Memory B cell (primary cell): ENCODE measurements around the gene RNU6-9.
A peak's percentile ranks its signal among the peaks of the same experiment; 100 is the strongest.
"Not testable (repeated sequence)": the region's sequence is repeated elsewhere in the genome, so short reads cannot be mapped to it uniquely, and the experiment has no call there.

Source experiments
- ATAC-seq: fragments of 150-1000 bp; cut with Tn5 transposase; 2 replicates; pipeline ENCODE4 v1.10.0; 2021; ENCODE audit warnings: low read depth, mild to moderate bottlenecking, moderate library complexity
- DNase-seq, 2 donors: peaks; one replicate each; pipeline ENCODE4 v3.0.0; 2022; ENCODE audit warnings: low spot score in 2 of 2
- H3K27ac Mint-ChIP-seq: one replicate; pipeline ENCODE4 v1.8.0; 2022; ENCODE audit warnings: mild to moderate bottlenecking, moderate library complexity, mixed read lengths
- H3K27me3 Mint-ChIP-seq: one replicate; pipeline ENCODE4 v1.8.0; 2022; ENCODE audit warnings: mixed read lengths
- H3K36me3 Mint-ChIP-seq: one replicate; pipeline ENCODE4 v1.8.0; 2022; ENCODE audit warnings: mild to moderate bottlenecking, mixed read lengths
- H3K4me1 Mint-ChIP-seq: one replicate; pipeline ENCODE4 v1.8.0; 2022; ENCODE audit warnings: mixed read lengths
- H3K4me3 Mint-ChIP-seq: one replicate; pipeline ENCODE4 v1.8.0; 2022; ENCODE audit warnings: mild to moderate bottlenecking, moderate library complexity, mixed read lengths
- H3K9me3 Mint-ChIP-seq: one replicate; pipeline ENCODE4 v1.8.0; 2022; ENCODE audit warnings: mixed read lengths

The RNU6-9 gene

DNA sequence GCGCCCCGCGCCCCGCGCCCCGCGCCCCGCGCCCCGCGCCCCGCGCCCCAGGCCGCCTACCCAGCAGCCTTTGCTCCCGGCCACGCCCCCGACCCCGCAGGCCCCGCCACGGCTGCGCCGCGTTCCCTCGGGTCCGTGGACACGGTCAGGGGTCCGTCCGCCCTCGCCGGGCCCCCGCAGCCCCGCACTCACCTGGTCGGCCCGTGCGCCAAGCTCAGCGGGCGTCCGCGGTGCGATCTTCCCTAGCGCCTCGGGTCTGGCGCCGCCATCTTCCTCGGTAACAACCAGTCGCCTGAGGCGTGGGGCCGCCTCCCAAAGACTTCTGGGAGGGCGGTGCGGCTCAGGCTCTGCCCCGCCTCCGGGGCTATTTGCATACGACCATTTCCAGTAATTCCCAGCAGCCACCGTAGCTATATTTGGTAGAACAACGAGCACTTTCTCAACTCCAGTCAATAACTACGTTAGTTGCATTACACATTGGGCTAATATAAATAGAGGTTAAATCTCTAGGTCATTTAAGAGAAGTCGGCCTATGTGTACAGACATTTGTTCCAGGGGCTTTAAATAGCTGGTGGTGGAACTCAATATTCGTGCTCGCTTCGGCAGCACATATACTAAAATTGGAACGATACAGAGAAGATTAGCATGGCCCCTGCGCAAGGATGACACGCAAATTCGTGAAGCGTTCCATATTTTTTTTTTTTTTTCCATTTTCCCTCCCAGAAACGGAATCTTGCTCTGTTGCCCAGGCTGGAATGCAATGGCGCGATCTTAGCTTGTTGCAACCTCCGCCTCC, at the start of gene RNU6-9, which contains the start of gene MED16:
Gene RNU6-9 (plus strand): TSS at position 591 of the 796 bp plus-strand sequence.
Gene MED16 (minus strand): TSS at position 294 of the 796 bp plus-strand sequence. CDS start 2,056 bp downstream, outside the sequence.
- Mint-ChIP-seq H3K27me3 (no peaks in the 10 kb centered on the region), H3K27ac (peak within 1 kb of the TSS; percentile 100), H3K4me1 (peaks cover 23% of the 10 kb centered on the region), H3K4me3 (peak within 1 kb of the TSS; percentile 89), H3K9me3 (no peaks in the 10 kb centered on the region), H3K36me3 (peaks cover 11% of the 10 kb centered on the region)
- ATAC-seq (peak; percentile 80), DNase-seq (peak; percentile 89 to 92)

DNA sequence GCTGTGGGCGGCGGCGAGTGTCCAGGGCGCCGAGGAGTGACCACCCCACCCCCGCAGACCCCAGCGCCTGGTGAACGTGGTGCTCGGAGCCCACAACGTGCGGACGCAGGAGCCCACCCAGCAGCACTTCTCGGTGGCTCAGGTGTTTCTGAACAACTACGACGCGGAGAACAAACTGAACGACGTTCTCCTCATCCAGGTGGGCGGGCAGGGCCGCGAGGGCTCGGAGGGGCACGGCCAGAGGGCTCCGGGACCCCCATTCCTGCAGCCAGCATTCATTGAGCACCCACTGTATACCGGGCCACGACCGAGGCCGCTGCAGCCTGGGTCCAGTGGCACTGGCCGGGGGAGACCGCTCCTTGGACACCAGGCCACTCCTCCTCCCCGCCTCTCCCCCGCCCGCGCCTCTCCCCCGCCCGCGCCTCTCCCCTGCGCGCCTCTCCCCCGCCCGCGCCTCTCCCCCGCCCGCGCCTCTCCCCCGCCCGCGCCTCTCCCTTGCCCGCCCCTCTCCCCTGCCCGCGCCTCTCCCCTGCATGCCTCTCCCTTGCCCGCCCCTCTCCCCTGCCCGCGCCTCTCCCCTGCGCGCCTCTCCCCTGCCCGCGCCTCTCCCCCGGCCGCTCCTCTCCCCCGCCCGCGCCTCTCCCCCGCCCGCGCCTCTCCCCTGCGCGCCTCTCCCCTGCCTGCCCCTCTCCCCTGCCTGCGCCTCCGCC, 49.3 kb upstream of the RNU6-9 start:
- H3K9me3 Mint-ChIP-seq: peaks cover 3% of the 10 kb centered on the region
- no peak overlapping the region for H3K4me3 Mint-ChIP-seq
- peaks cover 26% of the 10 kb centered on the region for H3K27me3 Mint-ChIP-seq

DNA sequence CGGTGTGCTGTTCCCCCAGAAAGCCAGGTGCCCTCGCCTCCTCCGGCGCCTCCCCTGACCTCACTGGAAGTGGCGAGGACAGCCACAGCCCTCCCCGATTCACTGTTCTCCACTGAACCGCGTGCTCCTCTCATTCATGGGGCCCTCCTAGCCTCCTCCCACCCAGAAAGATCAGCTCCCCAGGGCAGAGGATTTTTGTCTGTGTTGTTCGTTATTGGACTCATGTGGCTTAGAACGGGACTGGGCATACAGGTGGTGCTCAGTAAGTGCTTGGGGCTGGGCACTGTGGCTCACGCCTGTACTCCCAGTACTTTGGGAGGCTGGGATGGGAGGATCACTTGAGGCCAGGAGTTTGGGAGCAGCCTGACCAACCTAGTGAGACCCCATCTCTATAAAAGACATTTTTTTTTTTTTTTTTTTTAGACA, 48.7 kb upstream of the RNU6-9 start:
- Mint-ChIP-seq H3K4me1 (peaks cover 7% of the 10 kb centered on the region), H3K27ac (peak overlapping the region; percentile 26), H3K27me3 (peaks cover 27% of the 10 kb centered on the region), H3K9me3 (peaks cover 3% of the 10 kb centered on the region), H3K4me3 (no peak overlapping the region), H3K36me3 (peaks cover 5% of the 10 kb centered on the region)
- DNase-seq: no peak
- no peak for ATAC-seq

More for the DNA sequence above, 49.3 kb upstream of the RNU6-9 start:
- Mint-ChIP-seq H3K27ac (peak overlapping the region; percentile 26), H3K4me1 (peaks cover 7% of the 10 kb centered on the region), H3K36me3 (peaks cover 5% of the 10 kb centered on the region)
- ATAC-seq: no peak
- DNase-seq: no peak

DNA sequence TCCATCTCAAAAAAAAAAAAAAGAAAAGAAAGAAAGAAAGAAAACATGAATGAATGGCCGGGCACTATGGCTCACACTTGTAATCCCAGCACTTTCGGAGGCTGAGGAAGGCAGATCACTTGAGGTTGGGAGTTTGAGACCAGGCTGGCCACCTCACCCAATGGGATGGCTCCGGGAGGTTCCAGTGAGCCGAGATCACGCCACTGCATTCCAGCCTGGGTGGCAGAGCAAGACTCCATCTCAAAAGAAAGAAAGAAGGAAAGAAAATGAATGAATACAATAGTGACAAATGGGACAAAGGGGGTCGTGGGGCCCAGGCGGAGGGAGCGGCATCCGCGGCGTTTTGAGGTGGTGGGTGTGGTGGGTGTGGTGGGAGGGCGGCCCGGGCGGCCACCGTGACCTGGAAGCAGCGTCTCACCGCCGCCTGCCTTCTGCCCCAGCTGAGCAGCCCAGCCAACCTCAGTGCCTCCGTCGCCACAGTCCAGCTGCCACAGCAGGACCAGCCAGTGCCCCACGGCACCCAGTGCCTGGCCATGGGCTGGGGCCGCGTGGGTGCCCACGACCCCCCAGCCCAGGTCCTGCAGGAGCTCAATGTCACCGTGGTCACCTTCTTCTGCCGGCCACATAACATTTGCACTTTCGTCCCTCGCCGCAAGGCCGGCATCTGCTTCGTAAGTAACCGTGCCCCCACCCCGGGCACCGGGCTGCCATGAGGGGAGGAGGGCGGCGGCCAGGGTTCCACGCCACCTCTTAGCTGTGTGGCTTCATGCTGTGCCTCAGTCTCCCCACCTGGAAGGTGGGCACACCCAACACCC, 47.4 kb upstream of the RNU6-9 start:
- no peak for ATAC-seq
- Mint-ChIP-seq H3K9me3 (peaks cover 3% of the 10 kb centered on the region), H3K4me3 (no peak overlapping the region), H3K27me3 (peaks cover 30% of the 10 kb centered on the region), H3K36me3 (peaks cover 5% of the 10 kb centered on the region), H3K4me1 (peaks cover 7% of the 10 kb centered on the region), H3K27ac (no peak overlapping the region)
- DNase-seq: no peak

DNA sequence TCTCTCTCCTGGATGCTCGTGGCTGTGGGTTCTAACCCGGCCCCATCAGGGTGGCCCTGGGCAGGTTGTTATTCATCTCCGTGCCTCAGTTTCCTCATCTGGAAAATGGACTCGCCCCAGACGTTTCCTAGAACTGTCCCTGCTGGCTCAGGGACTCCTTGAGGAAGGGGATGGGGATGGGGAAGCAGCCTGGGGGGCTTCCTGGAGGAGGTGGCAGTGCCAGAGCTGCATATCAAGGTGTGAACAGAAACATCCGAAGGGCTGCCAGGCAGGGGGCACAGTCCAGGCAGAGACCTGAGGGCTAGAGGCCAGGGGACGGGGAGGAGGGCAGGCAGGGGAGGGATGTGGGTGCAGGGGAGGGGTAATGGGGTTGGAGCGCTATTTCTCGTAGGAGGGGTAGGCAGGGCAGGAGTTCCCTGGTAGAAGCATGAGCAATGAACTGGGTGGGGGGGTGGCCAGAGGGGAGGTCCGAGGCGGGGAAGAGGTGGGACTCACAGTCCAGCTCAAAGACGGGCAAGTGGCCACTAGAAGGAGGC, 44.8 kb upstream of the RNU6-9 start:
- H3K27me3 Mint-ChIP-seq: peaks cover 22% of the 10 kb centered on the region
- peaks cover 2% of the 10 kb centered on the region for H3K36me3 Mint-ChIP-seq
- no peak for ATAC-seq
- H3K27ac Mint-ChIP-seq: no peak overlapping the region
- H3K4me1 Mint-ChIP-seq: peaks cover 4% of the 10 kb centered on the region
- no peak for DNase-seq
- no peak overlapping the region for H3K4me3 Mint-ChIP-seq
- no peaks in the 10 kb centered on the region for H3K9me3 Mint-ChIP-seq

DNA sequence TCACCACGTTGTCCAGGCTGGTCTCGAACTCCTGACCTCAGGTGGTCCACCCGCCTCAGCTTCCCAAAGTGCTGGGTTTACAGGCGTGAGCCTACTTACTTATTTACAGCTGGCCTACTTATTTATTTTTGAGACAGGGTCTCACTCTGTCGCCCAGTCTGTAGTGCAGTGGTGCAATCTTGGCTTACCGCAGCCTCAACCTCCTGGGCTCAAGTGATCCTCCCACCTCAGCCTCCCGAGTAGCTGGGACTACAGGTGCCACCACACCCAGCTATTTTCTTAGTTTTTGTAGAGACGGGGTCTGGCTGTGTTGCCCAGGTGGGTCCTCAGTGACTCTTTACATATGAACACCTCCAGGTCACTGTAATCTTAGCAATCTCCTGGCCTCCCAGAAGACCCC, 44.1 kb upstream of the RNU6-9 start:
- H3K9me3 Mint-ChIP-seq, H3K27ac Mint-ChIP-seq, H3K4me1 Mint-ChIP-seq, DNase-seq, H3K36me3 Mint-ChIP-seq, H3K4me3 Mint-ChIP-seq, ATAC-seq: not testable (repeated sequence)
- H3K27me3 Mint-ChIP-seq: peaks cover 22% of the 10 kb centered on the region

DNA sequence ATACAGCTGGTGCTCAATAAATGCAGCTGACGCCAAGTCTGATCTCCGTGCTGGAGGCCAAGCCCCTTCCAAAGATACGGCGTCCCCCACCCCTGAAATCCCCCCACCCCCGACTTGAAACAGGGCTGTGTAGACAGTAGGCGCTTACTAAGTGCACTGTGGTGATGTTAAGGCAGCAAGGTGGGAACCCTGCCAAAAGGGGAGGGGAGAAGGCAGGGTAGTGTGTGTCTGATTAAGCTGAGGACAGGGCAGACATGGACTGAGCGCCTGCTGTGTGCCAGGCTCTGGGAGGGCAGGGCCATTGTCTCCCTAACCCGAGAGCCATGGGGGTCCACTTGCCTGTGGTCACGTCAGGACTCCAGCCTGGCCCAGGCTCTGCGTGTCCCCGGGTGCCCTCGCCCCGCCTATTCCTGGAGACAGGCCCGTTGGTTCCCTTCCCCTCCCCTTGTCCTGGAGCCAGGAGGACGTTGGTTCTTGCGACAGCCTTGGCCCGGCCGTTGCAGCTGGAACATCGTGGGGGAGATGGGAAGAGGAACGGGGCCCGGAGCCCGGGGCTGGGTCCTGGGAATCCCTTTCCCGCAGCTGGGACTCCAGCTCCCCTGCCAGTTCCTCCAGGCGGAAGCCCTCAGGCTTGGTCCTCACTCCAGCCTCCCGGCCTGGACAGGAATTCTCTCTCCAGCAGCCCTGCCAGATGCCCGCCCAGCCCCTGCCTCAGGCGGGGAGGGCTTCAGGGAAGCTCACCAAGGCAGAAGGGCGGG, 42.9 kb upstream of the RNU6-9 start:
- Mint-ChIP-seq H3K27me3 (peaks cover 17% of the 10 kb centered on the region), H3K4me1 (no peaks in the 10 kb centered on the region), H3K27ac (no peak overlapping the region), H3K4me3 (no peak overlapping the region), H3K36me3 (no peaks in the 10 kb centered on the region), H3K9me3 (no peaks in the 10 kb centered on the region)
- ATAC-seq: peak; percentile 24
- no peak for DNase-seq

DNA sequence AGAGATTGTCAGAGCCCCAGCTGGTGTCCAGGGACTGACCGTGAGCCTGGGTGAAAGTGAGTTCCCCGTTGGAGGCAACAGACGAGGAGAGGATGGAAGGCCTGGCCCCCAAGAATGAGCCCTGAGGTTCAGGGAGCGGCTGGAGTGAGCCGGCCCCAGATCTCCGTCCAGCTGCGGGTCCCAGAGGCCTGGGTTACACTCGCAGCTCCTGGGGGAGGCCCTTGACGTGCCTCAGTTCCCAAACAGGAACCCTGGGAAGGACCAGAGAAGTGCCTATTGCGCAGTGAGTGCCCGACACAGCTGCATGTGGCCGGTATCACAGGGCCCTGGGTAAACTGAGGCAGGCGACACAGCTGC, 42.3 kb upstream of the RNU6-9 start:
- DNase-seq (no peak), ATAC-seq (no peak)
- Mint-ChIP-seq H3K27me3 (peaks cover 13% of the 10 kb centered on the region), H3K27ac (no peak overlapping the region), H3K9me3 (no peaks in the 10 kb centered on the region), H3K36me3 (no peaks in the 10 kb centered on the region), H3K4me3 (no peak overlapping the region), H3K4me1 (no peaks in the 10 kb centered on the region)

DNA sequence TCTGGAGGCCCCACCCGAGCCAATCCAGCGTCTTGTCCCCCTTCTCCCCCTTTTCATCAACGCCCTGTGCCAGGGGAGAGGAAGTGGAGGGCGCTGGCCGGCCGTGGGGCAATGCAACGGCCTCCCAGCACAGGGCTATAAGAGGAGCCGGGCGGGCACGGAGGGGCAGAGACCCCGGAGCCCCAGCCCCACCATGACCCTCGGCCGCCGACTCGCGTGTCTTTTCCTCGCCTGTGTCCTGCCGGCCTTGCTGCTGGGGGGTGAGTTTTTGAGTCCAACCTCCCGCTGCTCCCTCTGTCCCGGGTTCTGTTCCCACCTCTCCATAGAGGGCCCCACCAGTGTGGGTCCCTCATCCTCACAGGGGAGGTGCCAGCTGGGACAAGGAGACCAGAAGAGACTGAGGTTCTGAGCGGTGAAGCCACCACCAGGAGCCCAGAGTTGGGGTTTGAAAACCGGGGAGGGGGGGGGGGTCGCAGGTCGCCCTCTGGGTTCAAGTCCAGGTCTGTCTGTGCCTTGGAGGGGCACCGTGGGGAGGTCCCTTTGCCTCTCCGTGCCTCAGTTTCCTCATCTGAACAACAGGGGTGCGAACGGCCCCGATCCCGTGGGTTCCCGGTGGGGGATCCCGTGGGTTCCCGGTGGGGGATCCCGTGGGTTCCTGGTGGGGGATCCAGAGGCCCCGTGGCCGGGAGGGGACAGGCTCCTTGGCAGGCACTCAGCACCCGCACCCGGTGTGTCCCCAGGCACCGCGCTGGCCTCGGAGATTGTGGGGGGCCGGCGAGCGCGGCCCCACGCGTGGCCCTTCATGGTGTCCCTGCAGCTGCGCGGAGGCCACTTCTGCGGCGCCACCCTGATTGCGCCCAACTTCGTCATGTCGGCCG, 40.9 kb upstream of the RNU6-9 start, which contains the start of gene ELANE:
Gene ELANE (plus strand): TSS at position 168 of the 878 bp plus-strand sequence. CDS start 26 bp downstream, at position 194.
- Mint-ChIP-seq H3K9me3 (no peaks in the 10 kb centered on the region), H3K36me3 (no peaks in the 10 kb centered on the region), H3K4me3 (no peak within 1 kb of the TSS), H3K27ac (no peak within 1 kb of the TSS), H3K27me3 (peaks cover 8% of the 10 kb centered on the region), H3K4me1 (peaks cover 2% of the 10 kb centered on the region)
- ATAC-seq (no peak), DNase-seq (no peak)

DNA sequence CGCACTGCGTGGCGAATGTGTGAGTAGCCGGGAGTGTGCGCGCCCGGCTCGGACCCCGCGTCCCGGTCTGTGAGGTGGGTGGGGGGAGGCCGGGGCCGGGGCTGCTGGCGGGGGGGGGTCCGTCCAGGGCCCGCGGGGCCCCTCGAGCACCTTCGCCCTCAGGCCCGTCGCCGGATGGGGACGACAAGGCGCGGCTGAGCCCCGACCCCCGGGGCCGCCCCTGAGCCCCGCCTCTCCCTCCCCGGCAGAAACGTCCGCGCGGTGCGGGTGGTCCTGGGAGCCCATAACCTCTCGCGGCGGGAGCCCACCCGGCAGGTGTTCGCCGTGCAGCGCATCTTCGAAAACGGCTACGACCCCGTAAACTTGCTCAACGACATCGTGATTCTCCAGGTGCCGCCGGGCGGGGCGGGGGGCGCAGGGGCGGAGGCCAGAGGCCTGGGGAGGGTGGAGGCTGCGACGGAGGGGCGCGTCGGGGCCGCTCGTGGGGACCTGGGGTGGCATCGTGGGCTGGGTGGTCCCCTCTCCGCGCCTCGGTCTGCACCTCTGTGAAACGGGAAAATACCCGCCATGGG, 40.2 kb upstream of the RNU6-9 start:
- Mint-ChIP-seq H3K27me3 (peaks cover 8% of the 10 kb centered on the region), H3K27ac (no peak overlapping the region), H3K4me3 (no peak overlapping the region), H3K36me3 (no peaks in the 10 kb centered on the region), H3K9me3 (no peaks in the 10 kb centered on the region), H3K4me1 (peaks cover 2% of the 10 kb centered on the region)
- ATAC-seq (no peak), DNase-seq (no peak)

DNA sequence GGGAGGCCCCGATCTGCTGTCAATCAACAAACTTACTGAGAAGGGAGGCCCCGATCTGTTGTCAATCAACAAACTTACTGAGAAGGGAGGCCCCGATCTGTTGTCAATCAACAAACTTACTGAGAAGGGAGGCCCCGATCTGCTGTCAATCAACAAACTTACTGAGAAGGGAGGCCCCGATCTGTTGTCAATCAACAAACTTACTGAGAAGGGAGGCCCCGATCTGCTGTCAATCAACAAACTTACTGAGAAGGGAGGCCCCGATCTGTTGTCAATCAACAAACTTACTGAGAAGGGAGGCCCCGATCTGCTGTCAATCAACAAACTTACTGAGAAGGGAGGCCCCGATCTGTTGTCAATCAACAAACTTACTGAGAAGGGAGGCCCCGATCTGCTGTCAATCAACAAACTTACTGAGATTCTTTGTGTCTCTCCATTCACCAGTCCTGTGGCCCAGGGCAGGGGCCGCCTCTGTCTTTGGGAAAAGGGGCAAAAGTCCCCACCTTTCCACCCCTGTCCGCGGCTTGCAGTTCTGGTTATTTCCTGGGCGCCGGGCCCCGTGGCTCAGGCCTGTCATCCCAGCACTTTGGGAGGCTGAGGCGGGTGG, 39.6 kb upstream of the RNU6-9 start:
- H3K4me3 Mint-ChIP-seq, H3K27ac Mint-ChIP-seq, H3K9me3 Mint-ChIP-seq, H3K4me1 Mint-ChIP-seq, H3K27me3 Mint-ChIP-seq, DNase-seq, ATAC-seq, H3K36me3 Mint-ChIP-seq: not testable (repeated sequence)

DNA sequence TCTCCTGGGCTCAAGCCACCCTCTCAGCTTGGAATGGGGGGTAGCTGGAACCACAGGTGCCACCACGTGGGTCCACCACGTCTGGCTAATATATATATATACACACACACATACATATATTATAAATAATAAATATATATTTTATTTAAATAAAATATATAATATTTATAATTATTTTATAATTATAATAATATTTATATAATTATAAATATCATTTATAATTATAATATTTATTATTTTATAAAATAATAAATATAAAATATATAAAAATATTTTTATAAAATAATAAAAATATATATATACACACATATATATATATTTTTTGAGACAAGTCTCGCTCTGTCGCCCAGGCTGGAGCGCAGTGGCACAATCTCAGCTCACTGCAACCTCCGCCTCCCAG, 38.7 kb upstream of the RNU6-9 start:
- no peak for ATAC-seq
- no peaks in the 10 kb centered on the region for H3K36me3 Mint-ChIP-seq
- H3K4me3 Mint-ChIP-seq: no peak overlapping the region
- no peaks in the 10 kb centered on the region for H3K9me3 Mint-ChIP-seq
- H3K27me3 Mint-ChIP-seq: peaks cover 3% of the 10 kb centered on the region
- H3K4me1 Mint-ChIP-seq: peaks cover 2% of the 10 kb centered on the region
- DNase-seq: no peak
- H3K27ac Mint-ChIP-seq: no peak overlapping the region
